ENCODE data around the gene LRFN2. TPM values are rescaled to one million over a fixed set of nuclear protein-coding genes. Genes with fewer than 3 reads are reported as not detected.

Gene LRFN2
- total and polyA plus RNA-seq, 2 of the 8 experiments (the other 6 are each of a cell fraction or from before 2014, with no cell fraction given): 2.3 TPM

DNA sequence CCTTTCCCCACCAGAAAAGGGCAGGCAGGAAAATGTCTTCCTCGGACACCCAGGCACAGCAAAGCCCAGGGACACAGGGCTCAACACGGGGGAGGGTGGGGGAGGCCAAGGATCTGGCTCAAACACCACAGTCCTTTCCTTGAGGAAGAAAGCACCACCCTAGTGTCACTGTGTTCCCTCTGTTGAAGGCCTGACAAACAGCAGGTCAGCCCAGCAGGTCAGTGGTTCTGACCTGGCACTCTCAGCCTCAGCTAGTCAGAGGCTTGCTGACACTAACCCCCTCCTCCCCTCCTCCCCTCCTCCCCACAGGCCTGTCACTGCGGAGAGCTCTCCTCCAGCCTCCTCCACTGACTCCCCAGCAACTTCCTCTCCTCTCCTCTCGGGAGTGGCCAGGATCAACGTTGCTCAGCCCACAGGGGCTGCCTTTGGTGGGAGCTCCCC lies 239.6 kb downstream of the LRFN2 start:
- peak overlapping the region; percentile 84; the same call in 1 of the 2 replicates for H2BK5ac ChIP-seq (ENCODE audit: low read depth, low read length)
- H4K8ac ChIP-seq (ENCODE audit: extremely low read depth, insufficient read depth, low read length): no peak overlapping the region
- H3K27me3 ChIP-seq (replicated peaks in 1 of 4; ENCODE audit: control insufficient read depth in 3 of 4, extremely low read depth in 1 of 4, insufficient read depth in 3 of 4, low read length in 3 of 4): peaks cover 0 to 2% (median 0%) of the 10 kb centered on the region in 4 experiments; a peak in 1 of 7 replicates
- no peak overlapping the region for H3K4ac ChIP-seq (replicated peaks; ENCODE audit: insufficient read length, low read depth, low read length)
- no peak overlapping the region for H3K27ac ChIP-seq (ENCODE audit: low read depth, low read length)
- no peaks in the 10 kb centered on the region for H3K79me1 ChIP-seq (ENCODE audit: low read depth, low read length)
- POLR2A ChIA-PET (ENCODE audit: partially characterized antibody): interaction anchor here (0.9 to 2.0 kb wide), 4 partner anchors 9 to 15 kb away, joined by 4 to 6 read pairs (median 5); no protein-coding TSS in a partner anchor
- H3K9me3 ChIP-seq (ENCODE audit: insufficient read depth in 2 of 2, low read depth in 1 of 2, low read length in 1 of 2): no peaks in the 10 kb centered on the region
- no peak overlapping the region for H3K23ac ChIP-seq (ENCODE audit: insufficient read length)
- peaks cover 0 to 8% of the 10 kb centered on the region in 2 experiments for H4K20me1 ChIP-seq (replicated peaks in 1 of 2; ENCODE audit: control insufficient read depth in 1 of 2, insufficient read depth in 2 of 2, low read length in 2 of 2)
- no peak overlapping the region for H3K14ac ChIP-seq (ENCODE audit: insufficient read length)
- CTCF ChIA-PET (ENCODE audit: partially characterized antibody): interaction anchor here (1.9 to 8.5 kb wide), 3 partner anchors 10 to 238 kb away, joined by 8 to 88 read pairs (median 13); no protein-coding TSS in a partner anchor
- H2BK20ac ChIP-seq (ENCODE audit: low read length): peak overlapping the region; percentile 84
- WGBS, 2 experiments (ENCODE audit: extremely low coverage in 1 of 2, insufficient coverage in 1 of 2, insufficient read length in 1 of 2, insufficient replicate concordance in 2 of 2, low coverage in 1 of 2, low lambda C conversion rate in 2 of 2, missing lambda C conversion rate in 1 of 2): 42% methylated on average over 2 of the region's 5 CpGs; no CpG with 5 or more reads in 1 of the 2 experiments
- FAIRE-seq (no peak), DNase-seq (ENCODE audit: low read depth in 1 of 2, low spot score in 2 of 2) (peak in 1 of 2 experiments; percentile 55)
- peaks cover 10% of the 10 kb centered on the region for H3K23me2 ChIP-seq (ENCODE audit: low read depth, low read length)
- no peak overlapping the region for H2AFZ ChIP-seq (ENCODE audit: low read length)
- no peak overlapping the region for H3K9ac ChIP-seq (replicated peaks in 1 of 4; ENCODE audit: extremely low read depth in 1 of 4, low read depth in 3 of 4, low read length in 3 of 4)
- no peak overlapping the region for H3K56ac ChIP-seq (replicated peaks; ENCODE audit: insufficient read length, low read depth, low read length)
- H3K79me2 ChIP-seq (ENCODE audit: control insufficient read depth in 1 of 2, insufficient read depth in 2 of 2, low read length in 2 of 2): peaks cover 0 to 4% of the 10 kb centered on the region in 2 experiments; a peak in 2 of 4 replicates
- no peak overlapping the region for H4K5ac ChIP-seq (ENCODE audit: insufficient read length, low read depth, low read length)
- H3K4me2 ChIP-seq (ENCODE audit: insufficient read depth in 1 of 2, low read depth in 2 of 2, low read length in 2 of 2): peak overlapping the region; percentile 18; a peak in 1 of 4 replicates
- H3K36me3 ChIP-seq (ENCODE audit: control insufficient read depth in 2 of 4, insufficient read depth in 4 of 4, low read length in 3 of 4): no peaks in the 10 kb centered on the region; a peak in 1 of 8 replicates
- H2BK120ac ChIP-seq (replicated peaks; ENCODE audit: low read depth, low read length): peak overlapping the region; percentile 3
- H2BK15ac ChIP-seq (ENCODE audit: low read length): no peak overlapping the region; the same call in 1 of the 2 replicates
- peak overlapping the region; percentile 45 for H4K91ac ChIP-seq (replicated peaks; ENCODE audit: insufficient read length, low read length)
- H3K4me1 ChIP-seq (replicated peaks in 1 of 4; ENCODE audit: control insufficient read depth in 3 of 4, insufficient read depth in 4 of 4, low read length in 3 of 4): peaks cover 9 to 43% (median 32%) of the 10 kb centered on the region in 4 experiments
- H2AK5ac ChIP-seq (ENCODE audit: low read depth, low read length): no peak overlapping the region
- no peak overlapping the region; the same call in 1 of the 2 replicates for H2BK12ac ChIP-seq (ENCODE audit: low read depth, low read length)
- H3K18ac ChIP-seq (ENCODE audit: extremely low read depth, low read length): peak overlapping the region; percentile 79
- no peak overlapping the region for H3K4me3 ChIP-seq (ENCODE audit: extremely low read depth in 1 of 4, insufficient read depth in 2 of 4, low read depth in 3 of 4, low read length in 4 of 4)
- TF ChIP-seq TAF1 (IDR thresholded peaks at IDR 0.05; ENCODE audit: low read depth, low read length): no peak
- TF ChIP-seq SP1 (IDR thresholded peaks at IDR 0.05; ENCODE audit: low read depth, low read length): no peak
- no peak for TF ChIP-seq CEBPB (IDR thresholded peaks at IDR 0.05; ENCODE audit: low read depth, low read length)
- TF ChIP-seq CBX8 (IDR thresholded peaks at IDR 0.05; ENCODE audit: borderline replicate concordance, low read depth, low read length): no peak
- TF ChIP-seq HDAC6 (IDR thresholded peaks at IDR 0.05; ENCODE audit: low read depth, low read length): no peak
- no peak for TF ChIP-seq ASH2L (IDR thresholded peaks at IDR 0.05; ENCODE audit: low read length)
- no peak for TF ChIP-seq TBP (IDR thresholded peaks at IDR 0.05; ENCODE audit: low read depth, low read length)
- TF ChIP-seq JUND (IDR thresholded peaks at IDR 0.05; ENCODE audit: low read length): no peak
- no peak for TF ChIP-seq CBX5 (IDR thresholded peaks at IDR 0.05; ENCODE audit: low read depth, low read length)

Data from H1 (cell line).